Fibroblast of skin of scalp (primary cell): ENCODE results near the gene MYO16.

Source experiments
- DNase-seq: peaks from one replicate; pipeline ENCODE4 v3.0.0-alpha.2; 2013

The MYO16 gene

GRCh38 chr13:109249780-109250528, 620.5 kb downstream of the MYO16 start:
- no peak for DNase-seq

GRCh38 chr13:109251956-109252355, 622.5 kb downstream of the MYO16 start:
- peak; percentile 54 for DNase-seq

- no peak for DNase-seq
These were observed 623.9 kb downstream of the MYO16 start for GRCh38 chr13:109253316-109253715.

GRCh38 chr13:109254274-109254673, 624.9 kb downstream of the MYO16 start:
- DNase-seq, result no peak

GRCh38 chr13:109255141-109255856, 625.9 kb downstream of the MYO16 start:
- peak; percentile 30 for DNase-seq

- peak; percentile 99 for DNase-seq
These were observed 627.7 kb downstream of the MYO16 start for GRCh38 chr13:109256866-109257760.
